ENCODE data around the gene DPP7. TPM values are rescaled to one million over a fixed set of nuclear protein-coding genes. Genes with fewer than 3 reads are reported as not detected.

Gene DPP7
- 100 to 1,000 TPM; 323 to 333 TPM for total RNA-seq

DNA sequence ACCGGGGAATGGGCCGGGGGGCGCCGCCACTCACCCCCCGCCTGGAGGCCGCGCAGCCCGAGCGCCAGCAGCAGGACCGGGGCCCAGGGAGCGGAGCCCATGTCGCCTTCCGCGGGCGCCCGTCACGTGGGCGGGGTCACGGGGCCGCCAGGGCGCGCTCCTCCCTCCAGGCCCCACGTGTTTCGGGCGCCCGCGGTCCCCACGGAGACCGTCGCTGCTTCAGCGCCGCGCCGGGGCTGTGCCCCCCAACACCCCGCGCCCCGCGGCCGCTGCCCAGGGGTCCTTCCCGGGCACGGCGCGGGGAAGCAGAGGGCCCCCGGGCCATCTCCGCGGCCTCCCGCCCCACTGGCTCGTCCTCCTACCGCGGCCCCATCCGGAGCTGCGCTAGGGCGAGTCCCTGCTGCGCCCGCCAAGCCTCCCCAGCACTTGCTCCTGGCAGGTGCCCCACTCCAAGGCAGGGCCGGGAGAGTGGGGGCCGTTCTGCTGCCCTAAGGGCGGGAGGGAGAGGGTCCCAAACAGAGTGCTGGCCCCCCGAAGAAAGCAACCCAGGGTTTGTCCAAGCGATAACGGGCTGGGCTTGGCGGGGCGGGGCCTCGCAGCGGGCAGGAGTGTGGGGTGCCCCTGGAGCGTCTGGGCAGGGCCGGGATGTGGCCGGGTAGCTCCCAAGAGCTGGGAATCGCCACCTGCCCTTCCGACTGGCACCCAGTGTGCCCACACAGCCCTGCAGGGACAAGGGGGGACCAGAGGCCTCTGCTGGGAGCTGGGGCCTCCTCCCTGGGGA, at the start of gene DPP7:
Gene DPP7, minus strand, starts transcription at position 121 of the 781 bp plus-strand sequence. Its CDS starts 20 bp downstream, at position 101.
- POLR2A ChIA-PET, result interaction anchor here (0.6 to 1.5 kb wide), 7 partner anchors 15 to 126 kb away, joined by 3 to 5 read pairs (median 3); partner anchors contain the start of genes MAN1B1 and RNF208
- CTCF ChIA-PET, result interaction anchor here (1.1 to 3.3 kb wide), 6 partner anchors 16 to 122 kb away, joined by 3 to 14 read pairs (median 4); partner anchors contain the start of gene RNF224

DNA sequence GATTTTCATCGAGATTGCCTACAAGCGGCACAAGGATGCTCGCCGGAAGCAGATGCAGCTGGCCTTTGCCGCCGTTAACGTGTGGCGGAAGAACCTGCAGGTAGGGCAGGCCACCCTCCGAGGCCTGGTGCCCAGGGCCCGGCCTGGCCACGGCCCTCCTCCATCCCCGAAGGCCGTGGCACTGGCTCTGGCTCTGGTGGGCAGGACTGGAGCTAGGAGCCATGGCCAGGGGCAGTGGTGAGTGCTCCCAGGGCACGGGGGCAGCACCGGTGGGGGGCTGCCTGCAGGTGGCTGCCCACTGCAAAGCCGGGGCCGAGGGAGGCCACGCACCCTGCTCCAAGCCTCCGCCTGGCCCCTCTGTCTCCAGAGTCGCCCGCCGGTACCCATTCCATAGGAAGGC, 49.3 kb upstream of the DPP7 start:
- ChIA-PET CTCF (no interaction called here), POLR2A (no interaction called here)

DNA sequence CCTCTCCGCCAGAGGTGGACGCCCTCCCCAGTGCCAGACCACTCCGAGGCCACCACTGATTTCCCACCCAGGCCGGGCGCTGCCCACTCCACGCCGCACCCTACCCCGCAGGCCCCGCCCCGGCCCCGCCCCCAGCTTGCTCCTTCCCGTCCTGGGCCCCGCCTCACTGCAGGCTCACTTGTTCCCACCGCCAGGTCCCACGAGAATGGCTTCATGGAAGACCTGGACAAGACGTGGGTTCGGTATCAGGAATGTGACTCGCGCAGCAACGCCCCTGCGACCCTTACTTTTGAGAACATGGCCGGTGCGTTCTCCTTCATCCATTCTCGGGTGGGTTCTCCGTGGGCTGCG, 48.8 kb upstream of the DPP7 start:
- CTCF ChIA-PET, result no interaction called here

DNA sequence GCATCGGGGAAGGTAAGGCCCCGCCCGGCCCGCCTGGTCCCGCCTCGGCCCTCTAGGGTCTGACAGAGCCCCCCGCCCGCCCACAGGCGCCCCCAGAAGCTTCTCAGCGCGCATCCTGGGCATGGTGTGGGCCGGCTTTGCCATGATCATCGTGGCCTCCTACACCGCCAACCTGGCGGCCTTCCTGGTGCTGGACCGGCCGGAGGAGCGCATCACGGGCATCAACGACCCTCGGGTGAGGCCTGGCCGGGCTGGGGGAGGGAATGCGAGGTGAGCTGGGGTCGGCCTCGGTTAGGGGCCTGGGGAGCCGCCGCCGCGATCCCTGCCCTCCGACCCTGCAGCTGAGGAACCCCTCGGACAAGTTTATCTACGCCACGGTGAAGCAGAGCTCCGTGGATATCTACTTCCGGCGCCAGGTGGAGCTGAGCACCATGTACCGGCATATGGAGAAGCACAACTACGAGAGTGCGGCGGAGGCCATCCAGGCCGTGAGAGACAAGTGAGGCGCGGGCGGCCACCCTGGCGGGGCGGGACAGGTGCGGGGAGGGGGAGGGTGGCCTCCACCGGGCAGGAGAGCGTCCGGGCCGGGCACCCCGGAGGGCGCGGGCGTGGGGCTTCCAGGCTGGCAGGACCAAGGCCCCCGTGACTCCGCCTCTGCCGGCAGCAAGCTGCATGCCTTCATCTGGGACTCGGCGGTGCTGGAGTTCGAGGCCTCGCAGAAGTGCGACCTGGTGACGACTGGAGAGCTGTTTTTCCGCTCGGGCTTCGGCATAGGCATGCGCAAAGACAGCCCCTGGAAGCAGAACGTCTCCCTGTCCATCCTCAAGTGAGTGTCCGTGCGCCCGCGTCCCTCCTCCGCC, 48.2 kb upstream of the DPP7 start:
- CTCF ChIA-PET, result interaction anchor here (0.5 kb wide), 1 partner anchor 32 kb away, joined by 3 read pairs; no protein-coding TSS in a partner anchor
- POLR2A ChIA-PET, result no interaction called here

More for the DNA sequence above, 48.8 kb upstream of the DPP7 start:
- POLR2A ChIA-PET, result no interaction called here

DNA sequence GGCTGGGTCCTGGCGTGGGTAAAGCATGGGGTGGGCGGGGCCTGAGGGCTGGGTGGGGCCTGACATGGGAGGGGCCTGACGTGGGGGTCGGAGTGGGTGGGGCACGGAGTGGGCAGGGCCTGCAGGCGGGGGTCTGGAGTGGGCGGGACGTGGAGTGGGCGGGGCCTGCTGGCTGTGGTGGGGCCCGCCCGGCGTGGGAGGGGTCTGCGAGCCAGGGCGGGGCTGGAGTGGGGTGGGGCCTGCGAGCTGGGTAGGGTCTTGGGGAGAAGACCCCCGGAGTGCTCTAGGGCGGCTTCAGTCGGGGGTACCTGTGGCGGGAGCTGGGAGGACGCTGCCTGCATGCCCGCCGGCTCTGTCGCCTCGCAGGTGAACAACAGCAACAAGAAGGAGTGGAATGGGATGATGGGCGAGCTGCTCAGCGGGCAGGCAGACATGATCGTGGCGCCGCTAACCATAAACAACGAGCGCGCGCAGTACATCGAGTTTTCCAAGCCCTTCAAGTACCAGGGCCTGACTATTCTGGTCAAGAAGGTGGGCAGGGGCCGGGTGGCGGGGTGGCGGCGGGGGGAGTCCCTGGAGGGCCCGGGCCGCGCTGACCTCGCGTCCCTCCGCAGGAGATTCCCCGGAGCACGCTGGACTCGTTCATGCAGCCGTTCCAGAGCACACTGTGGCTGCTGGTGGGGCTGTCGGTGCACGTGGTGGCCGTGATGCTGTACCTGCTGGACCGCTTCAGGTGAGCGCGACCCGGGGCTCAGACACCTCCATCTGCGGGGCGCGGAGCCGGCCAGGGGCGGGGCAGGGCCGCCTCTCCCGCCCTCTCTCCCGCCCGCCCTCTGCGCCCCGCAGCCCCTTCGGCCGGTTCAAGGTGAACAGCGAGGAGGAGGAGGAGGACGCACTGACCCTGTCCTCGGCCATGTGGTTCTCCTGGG, 47.3 kb upstream of the DPP7 start:
- ChIA-PET POLR2A (no interaction called here), CTCF (interaction anchor here (0.5 kb wide), 1 partner anchor 31 kb away, joined by 3 read pairs; no protein-coding TSS in a partner anchor)

DNA sequence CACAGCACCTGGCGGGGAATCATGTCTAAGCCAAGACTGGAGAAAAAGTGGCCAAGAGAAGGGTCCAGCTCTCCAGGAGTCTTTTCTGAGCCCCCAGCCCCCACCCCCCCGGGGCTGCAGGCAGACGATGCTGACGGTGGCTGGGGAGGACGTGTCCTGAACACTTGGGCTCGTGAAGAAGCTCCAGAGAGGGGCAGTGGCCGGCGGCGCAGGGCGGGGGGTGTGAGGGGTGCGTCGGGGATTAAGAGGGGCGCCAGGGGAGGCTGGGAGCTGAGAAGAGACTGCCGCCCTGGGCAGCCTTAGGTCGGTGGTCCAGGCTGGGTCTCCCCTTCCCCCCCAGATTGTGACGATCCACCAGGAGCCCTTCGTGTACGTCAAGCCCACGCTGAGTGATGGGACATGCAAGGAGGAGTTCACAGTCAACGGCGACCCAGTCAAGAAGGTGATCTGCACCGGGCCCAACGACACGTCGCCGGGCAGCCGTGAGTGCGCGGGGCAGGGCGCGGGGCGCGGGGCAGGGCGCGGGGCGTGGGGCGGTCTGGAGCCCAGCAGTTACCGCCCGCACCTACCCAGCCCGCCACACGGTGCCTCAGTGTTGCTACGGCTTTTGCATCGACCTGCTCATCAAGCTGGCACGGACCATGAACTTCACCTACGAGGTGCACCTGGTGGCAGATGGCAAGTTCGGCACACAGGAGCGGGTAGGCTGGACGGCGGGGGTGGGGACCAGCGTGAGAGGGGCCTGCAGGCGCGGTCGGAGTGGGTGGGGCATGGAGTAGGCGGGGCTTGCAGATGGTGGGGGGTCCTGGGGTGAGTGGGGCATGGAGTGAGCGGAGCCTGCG, 46.4 kb upstream of the DPP7 start:
- CTCF ChIA-PET, result interaction anchor here (1.1 kb wide), 1 partner anchor 66 kb away, joined by 3 read pairs; the partner anchor contains the start of gene RNF224
- POLR2A ChIA-PET, result no interaction called here

DNA sequence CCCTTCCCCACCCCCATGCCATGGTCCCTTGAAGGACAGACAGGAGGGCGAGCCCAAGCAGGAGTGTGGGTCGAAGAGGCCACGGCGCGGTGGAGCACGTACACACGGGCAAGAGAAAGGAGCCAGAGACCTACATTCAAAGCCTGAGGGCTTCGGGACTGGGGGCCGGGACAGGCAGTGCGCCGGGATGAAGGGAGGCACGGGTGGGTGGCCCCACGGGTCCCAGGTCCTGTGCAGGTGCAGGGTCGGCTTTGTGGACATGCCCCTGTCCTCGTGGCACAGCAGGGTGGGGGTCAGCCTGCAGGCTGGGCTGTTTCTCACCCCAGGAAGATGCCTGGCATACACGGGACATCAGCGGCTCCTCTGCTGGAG, 45.5 kb upstream of the DPP7 start:
- ChIA-PET CTCF (interaction anchor here (1.1 kb wide), 1 partner anchor 67 kb away, joined by 3 read pairs; the partner anchor contains the start of gene RNF224), POLR2A (no interaction called here)

DNA sequence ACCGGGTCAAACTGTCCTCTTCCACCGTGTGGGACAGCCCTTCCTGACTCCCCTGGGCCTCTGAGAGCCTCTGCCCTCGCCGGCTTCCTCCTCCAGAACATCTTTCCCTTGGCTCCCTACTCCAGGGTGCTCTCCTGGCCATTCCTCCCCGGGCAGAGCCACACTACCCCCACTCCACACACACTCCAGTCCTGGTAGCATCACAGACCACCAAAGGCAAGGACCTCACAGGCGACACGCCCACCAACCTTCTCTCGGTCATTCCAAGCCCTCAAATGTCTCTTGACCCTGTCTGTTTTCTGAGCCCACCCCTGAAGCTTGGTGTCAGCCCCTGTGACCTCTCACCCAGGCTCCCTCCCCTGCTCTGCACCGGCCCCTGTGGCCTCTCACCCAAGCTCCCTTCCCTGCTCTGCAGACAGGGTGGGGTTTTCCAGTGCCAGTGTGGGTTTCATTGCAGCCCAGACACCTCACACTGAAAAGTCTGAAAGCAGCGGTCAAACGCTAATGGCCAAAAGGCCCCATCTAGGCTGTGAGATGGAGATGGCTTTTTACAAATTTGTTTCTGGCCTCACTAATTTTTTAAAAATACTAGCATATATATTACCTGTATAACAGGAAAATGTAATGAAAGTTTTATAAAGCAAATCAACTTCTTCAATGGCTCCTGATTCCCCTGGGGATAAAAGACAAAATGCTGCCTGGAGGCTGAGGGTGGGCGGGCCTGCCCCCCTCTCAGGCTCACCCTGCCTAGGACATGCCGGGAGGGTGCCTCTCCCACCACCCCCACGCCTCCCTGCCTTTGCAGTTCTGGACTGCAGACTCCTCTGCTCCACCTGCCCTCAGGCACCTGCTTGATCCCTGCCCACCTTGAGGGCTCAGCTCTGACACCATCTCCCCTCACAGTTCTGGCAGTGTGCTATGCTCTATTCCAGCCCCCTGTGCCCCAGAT, 44.8 kb upstream of the DPP7 start:
- ChIA-PET CTCF (interaction anchor here (1.1 kb wide), 1 partner anchor 68 kb away, joined by 3 read pairs; the partner anchor contains the start of gene RNF224), POLR2A (no interaction called here)

DNA sequence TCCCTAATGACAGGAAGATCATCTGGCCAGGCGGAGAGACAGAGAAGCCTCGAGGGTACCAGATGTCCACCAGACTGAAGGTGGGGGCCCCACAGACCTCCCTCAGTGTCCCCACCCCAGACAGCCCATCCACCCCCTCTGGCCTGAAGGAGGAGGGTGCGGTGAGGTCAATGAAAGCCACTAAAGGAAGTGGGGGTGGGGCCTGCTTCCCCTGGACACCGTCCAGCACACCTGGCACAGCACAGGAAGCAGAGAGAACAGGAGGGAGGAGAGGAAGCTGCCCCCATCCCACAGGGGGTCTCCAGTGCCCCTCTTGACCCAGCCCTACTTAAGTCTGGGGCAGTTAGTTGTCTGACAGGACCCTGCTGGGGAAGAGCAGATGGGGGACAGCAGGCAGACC, 44.1 kb upstream of the DPP7 start:
- ChIA-PET POLR2A (no interaction called here), CTCF (no interaction called here)

DNA sequence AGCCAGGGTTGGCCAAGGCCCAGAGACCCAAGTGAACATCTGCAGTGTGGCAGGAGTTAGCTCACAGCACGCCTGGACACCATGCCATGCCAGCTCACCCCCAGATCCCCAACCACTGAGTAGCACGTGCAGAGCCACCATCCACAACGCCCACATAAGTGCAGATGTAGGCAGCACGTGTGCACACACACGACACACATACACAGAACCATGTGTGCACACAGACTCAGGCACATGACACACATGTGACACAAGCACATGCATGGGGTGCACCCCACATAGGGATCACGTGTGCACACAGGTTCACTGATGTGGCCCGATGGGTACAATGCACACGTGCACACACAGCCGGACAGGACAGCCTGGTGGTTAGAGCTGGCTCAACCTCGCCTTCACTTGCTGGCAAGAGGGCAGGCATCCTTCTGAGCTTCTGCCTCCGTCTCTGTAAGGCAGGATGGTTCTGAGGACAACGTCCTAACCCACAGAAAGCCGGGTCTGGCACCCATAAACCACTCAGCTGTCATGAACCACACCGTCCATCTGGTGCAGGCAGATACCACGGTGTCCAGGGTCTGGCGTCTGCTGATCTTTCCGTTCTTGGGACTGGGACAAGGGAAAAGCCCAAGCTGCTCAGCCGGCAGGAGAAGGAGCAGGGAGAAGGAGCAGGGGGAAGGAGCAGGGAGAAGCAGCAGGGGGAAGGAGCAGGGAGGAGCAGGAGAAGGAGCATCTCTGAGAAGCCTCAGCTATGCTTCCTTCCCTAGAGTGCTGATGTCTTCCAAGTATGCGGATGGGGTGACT, 43.3 kb upstream of the DPP7 start:
- CTCF ChIA-PET, result no interaction called here

DNA sequence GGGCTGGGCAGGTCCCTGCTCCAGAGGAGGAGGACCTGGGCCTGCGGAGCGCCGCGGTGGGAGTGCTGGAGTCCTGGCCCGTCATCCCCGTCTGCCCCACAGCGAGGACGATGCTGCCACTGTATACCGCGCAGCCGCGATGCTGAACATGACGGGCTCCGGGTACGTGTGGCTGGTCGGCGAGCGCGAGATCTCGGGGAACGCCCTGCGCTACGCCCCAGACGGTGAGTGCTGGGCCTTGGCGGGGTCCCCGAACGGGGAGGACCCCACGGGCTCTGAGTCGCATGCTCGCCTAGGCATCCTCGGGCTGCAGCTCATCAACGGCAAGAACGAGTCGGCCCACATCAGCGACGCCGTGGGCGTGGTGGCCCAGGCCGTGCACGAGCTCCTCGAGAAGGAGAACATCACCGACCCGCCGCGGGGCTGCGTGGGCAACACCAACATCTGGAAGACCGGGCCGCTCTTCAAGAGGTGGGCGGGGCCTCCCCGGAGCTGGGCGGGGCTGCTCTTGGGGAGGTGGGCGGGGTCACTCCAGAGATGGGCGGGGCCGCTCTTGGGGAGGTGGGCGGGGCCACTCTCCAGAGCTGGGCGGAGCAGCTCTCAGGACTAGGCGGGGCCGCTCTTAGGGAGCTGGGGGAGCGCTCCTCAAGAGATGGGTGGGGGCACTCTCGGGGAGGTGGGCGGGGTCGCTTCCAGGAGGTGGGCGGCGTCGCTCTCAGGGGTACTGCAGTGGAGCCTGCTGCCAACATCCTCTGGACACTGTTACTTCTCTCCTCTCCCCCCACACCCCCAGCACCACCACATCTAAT, 42.2 kb upstream of the DPP7 start:
- POLR2A ChIA-PET, result interaction anchor here (0.7 to 1.1 kb wide), 2 partner anchors 44 to 66 kb away, joined by 3 read pairs; no protein-coding TSS in a partner anchor
- CTCF ChIA-PET, result interaction anchor here (1.0 kb wide), 1 partner anchor 33 kb away, joined by 3 read pairs; no protein-coding TSS in a partner anchor

More for the DNA sequence above, 43.3 kb upstream of the DPP7 start:
- POLR2A ChIA-PET, result no interaction called here

DNA sequence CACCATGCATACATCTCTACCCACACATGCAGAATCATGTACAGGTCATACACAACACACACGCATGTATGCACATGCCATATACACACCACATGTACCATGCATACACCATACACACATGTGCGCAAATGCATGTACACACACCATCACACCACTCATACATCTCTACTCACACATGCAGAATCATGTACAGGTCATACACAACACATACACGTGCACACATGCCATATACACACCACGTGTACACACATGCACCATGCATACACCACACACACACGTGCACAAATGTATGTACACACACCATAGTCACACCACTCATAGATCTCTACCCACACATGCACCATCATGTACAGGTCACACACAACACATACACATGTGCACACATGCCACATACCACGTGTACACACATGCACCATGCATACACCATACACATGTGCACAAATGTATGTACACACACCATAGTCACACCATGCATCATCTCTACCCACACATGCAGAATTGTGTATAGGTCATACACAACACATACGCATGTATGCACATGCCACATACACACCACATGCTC, 38.4 kb upstream of the DPP7 start:
- ChIA-PET CTCF (interaction anchor here (2.2 kb wide), 1 partner anchor 84 kb away, joined by 5 read pairs; no protein-coding TSS in a partner anchor), POLR2A (no interaction called here)

DNA sequence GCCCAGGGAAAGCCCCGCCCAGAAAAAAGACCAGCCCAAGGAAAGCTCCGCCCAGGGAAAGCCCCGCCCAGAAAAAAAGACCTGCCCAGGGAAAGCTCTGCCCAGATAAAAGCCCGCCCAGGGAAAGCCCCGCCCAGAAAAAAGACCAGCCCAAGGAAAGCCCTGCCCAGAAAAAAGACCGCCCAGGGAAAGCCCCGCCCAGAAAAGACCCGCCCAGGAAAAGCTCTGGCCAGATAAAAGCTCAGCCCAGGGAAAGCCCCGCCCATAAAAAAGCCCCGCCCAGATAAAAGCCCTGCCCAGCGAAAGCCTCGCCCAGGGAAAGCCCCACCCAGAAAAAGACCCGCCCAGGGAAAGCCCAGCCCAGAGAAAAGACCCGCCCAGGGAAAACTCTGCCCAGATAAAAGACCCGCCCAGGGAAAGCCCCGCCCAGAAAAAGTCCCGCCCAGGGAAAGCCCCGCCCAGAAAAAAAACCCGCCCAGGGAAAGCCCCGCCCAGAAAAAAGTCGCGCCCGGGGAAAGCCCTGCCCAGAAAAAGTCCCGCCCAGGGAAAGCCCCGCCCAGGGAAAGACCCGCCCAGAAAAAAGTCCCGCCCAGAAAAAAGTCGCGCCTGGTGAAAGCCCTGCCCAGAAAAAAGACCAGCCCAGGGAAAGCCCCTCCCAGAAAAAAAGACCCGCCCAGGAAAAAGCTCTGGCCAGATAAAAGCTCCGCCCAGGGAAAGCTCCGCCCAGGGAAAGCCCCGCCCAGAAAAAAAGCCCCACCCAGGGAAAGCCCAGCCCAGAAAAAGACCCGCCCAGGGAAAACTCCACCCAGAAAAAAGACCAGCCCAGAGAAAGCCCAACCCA, 36.3 kb upstream of the DPP7 start:
- CTCF ChIA-PET, result interaction anchor here (0.6 to 2.2 kb wide), 4 partner anchors 21 to 116 kb away, joined by 3 to 5 read pairs (median 4); no protein-coding TSS in a partner anchor
- POLR2A ChIA-PET, result interaction anchor here (0.7 to 1.2 kb wide), 4 partner anchors 21 to 158 kb away, joined by 4 to 5 read pairs (median 4); partner anchors contain the start of gene TPRN

Data from activated CD8-positive, alpha-beta memory T cell treated with anti-CD3 and anti-CD28 coated beads for 36 hours (primary cell).